GM12872 (cell line): Measurements from ENCODE around the gene IGF2BP2.

Source experiments
- TF ChIP-seq, protein P1 (sequence below): IDR thresholded peaks from 3 replicates; pipeline ENCODE4 v1.5.1; 2011; ENCODE audit warnings: low read depth, mild to moderate bottlenecking, low read length, moderate library complexity; ENCODE audit not compliant: insufficient read depth

IGF2BP2 gene

DNA sequence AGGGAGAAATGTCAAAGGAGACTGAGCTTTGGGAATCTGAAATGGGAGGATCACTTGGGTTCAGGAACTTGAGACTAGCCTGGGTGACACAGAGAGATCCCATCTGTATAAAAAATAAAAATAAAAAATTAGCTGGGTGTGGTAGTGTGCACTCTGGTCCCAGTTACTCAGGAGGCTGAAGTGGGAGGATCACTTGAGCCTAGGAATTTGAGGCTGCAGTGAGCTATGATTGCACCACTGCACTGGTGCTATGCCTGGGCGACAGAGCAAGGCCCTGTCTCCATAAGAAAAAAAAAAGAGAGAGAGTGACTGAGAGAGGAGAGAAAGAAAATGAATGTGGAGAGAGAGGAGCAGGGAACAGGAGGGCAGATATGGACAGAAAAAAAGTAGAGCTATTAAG lies 165.9 kb downstream of the IGF2BP2 start:
- TF ChIP-seq, protein P1, sequence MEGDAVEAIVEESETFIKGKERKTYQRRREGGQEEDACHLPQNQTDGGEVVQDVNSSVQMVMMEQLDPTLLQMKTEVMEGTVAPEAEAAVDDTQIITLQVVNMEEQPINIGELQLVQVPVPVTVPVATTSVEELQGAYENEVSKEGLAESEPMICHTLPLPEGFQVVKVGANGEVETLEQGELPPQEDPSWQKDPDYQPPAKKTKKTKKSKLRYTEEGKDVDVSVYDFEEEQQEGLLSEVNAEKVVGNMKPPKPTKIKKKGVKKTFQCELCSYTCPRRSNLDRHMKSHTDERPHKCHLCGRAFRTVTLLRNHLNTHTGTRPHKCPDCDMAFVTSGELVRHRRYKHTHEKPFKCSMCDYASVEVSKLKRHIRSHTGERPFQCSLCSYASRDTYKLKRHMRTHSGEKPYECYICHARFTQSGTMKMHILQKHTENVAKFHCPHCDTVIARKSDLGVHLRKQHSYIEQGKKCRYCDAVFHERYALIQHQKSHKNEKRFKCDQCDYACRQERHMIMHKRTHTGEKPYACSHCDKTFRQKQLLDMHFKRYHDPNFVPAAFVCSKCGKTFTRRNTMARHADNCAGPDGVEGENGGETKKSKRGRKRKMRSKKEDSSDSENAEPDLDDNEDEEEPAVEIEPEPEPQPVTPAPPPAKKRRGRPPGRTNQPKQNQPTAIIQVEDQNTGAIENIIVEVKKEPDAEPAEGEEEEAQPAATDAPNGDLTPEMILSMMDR = no peak

GRCh38 chr3:185658504-185658912 lies 166.3 kb downstream of the IGF2BP2 start:
- TF ChIP-seq, protein P1 = no peak

GRCh38 chr3:185657691-185658503 lies 166.9 kb downstream of the IGF2BP2 start:
- TF ChIP-seq, protein P1 = no peak

- TF ChIP-seq, protein P1 = no peak
Measured at GRCh38 chr3:185657211-185657610, 167.6 kb downstream of the IGF2BP2 start.

DNA sequence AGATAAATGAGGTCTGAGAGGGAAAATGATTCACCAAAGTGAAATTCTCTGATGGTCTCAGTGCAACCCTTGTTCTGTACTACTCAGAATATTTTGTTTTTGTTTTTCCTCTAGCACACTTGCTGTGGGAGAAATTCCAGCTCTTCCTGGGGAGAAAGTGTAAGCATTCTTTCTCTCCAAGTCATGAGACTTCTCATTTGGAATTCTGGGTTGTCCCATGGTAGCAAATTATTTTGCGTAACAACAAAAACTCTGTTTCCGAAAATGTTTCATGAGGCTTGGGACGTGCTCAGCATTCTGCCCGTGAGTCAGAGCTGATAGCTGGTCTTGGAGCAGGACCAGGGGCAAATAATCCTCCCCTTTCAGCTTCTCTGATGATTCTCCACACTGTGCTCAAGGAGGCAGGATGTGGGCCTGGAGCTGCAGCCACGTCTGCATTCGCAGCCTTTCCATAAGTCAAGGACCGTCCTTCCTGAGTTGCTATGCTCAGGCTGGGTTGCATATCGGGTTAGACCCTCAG lies 168.5 kb downstream of the IGF2BP2 start:
- TF ChIP-seq, protein P1 = no peak

- TF ChIP-seq, protein P1 = no peak
Measured at GRCh38 chr3:185655426-185656320, 169.2 kb downstream of the IGF2BP2 start.

GRCh38 chr3:185654758-185655145 lies 170.1 kb downstream of the IGF2BP2 start:
- TF ChIP-seq, protein P1 = no peak
